TTC549 (cell line): ENCODE results near the gene BHLHE40.
"Not testable (repeated sequence)": the region's sequence is repeated elsewhere in the genome, so short reads cannot be mapped to it uniquely, and the experiment has no call there.

Experiments used
- FAIRE-seq: peaks from 2 replicates; lab custom pipeline; 2012; peaks lifted over from hg19 to GRCh38; lab: Jason Lieb, UNC

BHLHE40 gene

GRCh38 chr3:4961865-4962264, 17.4 kb upstream of the BHLHE40 start:
- not testable (repeated sequence) for FAIRE-seq

DNA sequence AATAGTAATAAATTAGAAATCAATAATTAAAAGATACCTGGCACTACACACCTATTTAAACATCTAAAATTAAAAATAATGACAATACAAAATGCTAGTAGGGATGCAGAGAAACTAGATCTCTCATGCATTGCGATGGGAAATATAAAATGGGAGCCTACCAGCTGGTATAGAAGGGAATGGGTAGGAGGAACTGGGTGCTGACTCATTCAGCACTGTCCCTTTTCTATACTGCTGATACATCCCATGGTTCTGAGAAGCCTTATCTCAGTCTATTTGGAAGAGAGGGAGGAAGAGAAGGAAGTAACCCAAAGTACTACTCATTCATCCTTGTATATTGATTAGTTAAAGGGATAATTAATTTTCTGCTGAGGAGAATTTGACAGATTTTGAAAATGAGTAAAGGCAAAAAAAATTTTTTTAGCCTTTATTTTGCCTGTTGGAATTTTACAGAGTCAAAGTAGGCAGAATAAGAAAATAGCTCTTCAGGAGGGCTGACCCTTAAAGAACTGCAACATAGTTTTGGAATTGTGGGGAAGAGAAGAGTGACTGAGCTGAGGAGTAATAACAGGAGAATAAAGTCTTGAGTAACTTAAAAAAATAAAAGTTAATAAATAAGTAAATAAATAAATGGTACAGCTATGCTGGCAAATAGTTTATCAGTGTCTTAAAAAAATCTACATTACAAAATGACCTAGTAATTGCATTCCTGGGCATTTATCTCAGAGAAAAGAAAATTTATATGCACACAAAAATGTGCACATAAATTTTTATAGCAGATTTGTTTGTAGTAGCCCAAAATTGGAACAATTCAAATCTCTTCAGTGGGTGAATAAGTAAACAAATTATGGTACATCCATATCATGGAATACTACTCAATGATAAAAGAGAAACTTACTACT, 15.3 kb upstream of the BHLHE40 start:
- no peak for FAIRE-seq

- not testable (repeated sequence) for FAIRE-seq
Measured at GRCh38 chr3:4966006-4966405, 13.2 kb upstream of the BHLHE40 start.

DNA sequence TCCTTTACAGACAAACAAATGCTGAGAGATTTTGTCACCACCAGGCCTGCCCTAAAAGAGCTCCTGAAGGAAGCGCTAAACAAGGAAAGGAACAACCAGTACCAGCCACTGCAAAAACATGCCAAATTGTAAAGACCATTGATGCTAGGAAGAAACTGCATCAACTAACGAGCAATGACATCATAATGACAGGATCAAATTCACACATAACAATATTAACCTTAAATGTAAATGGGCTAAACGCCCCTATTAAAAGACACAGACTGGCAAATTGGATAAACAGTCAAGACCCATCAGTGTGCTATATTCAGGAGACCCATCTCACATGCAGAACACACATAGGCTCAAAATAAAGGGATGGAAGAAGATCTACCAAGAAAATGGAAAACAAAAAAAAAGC, 11.6 kb upstream of the BHLHE40 start:
- FAIRE-seq, result not testable (repeated sequence)

GRCh38 chr3:4971437-4971836, 7.8 kb upstream of the BHLHE40 start:
- not testable (repeated sequence) for FAIRE-seq

GRCh38 chr3:4971838-4972237, 7.4 kb upstream of the BHLHE40 start:
- no peak for FAIRE-seq

DNA sequence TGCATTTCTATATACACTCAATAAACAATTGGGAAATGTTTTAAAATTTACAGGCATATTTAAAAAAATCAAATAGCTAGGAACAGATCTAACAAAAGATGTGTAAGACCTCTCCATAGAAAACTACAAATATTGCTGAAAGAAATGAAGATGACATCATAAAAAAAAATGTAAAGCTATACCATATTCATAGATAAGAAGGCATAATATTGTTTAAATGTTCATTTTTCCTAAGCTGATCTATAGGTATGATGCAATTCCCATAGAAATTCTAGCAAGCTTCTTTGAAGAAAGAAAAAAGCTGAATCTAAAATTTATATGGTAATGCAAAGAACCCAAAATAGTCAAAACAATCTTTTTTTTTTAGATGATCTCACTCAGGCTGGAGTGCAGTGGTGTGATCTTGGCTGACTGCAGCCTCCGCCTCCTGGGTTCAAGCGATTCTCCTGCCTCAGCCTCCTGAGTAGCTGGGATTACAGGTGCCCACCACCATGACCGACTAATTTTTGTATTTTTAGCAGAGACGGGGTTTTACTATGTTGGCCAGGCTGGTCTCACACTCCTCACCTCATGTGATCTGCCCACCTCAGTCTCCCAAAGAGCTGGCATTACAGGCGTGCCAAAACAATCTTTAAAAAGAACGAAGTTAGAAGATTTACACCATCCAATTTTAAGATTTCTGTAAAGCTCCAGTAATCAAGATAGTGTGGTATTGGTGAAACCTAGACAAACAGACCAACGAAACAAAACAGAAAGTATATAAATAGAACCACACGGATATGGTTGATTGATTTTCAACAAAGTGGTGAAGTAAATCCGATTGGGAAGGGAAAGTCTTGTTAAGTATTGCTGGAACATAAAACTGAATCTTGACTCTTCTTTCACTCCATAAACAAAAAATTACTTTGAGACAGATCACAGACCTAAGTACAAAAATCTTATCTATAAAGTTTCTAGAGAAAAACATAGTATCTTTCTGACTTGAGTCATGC, 6.3 kb upstream of the BHLHE40 start:
- FAIRE-seq, result no peak

- no peak for FAIRE-seq
Measured at GRCh38 chr3:4974154-4974553, 5.1 kb upstream of the BHLHE40 start.

GRCh38 chr3:4976109-4976508, 3.1 kb upstream of the BHLHE40 start:
- no peak for FAIRE-seq

DNA sequence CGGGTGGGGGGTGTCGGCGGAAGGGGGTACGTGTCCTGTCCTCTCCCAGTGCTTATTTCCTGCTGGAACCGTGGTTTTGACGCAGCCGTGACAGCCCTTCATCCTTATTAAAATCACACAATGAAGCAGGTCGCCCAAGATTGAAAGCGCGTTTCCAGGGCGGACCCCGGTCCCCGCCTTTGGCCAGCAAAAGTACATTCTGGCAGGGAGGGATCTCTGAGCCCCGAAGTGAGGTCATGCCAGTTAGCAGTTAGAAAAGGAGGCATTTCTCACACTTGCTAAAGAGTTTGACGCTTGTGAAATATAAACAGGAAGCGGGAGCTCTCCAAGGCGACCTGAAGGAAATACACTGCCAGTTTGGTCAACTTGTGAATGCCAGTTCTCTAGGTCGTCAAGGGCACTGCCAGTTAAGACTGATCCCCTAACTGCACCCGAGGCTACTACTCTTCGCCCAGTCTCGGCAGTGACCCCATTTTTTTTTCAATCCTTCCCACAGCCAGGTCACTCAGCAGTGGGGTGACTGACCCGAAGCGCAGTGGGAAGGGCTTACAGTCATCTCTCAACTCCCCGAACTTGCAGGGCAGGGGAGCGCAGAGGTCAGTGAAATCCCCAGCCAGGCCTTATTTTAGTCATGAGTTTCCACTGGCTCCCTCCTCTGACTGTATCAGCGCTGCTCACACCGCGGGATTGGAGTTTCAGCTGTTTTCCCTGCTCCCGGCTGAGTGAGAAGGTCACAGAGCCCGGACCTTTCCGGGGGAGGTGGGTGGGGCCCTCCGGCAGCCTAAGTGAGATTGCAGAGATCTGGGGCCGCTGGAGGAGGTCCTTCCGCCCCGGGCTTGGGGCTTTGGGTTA, 2.0 kb upstream of the BHLHE40 start:
- no peak for FAIRE-seq

- no peak for FAIRE-seq
Measured at GRCh38 chr3:4977853-4978203, 1.4 kb upstream of the BHLHE40 start.

DNA sequence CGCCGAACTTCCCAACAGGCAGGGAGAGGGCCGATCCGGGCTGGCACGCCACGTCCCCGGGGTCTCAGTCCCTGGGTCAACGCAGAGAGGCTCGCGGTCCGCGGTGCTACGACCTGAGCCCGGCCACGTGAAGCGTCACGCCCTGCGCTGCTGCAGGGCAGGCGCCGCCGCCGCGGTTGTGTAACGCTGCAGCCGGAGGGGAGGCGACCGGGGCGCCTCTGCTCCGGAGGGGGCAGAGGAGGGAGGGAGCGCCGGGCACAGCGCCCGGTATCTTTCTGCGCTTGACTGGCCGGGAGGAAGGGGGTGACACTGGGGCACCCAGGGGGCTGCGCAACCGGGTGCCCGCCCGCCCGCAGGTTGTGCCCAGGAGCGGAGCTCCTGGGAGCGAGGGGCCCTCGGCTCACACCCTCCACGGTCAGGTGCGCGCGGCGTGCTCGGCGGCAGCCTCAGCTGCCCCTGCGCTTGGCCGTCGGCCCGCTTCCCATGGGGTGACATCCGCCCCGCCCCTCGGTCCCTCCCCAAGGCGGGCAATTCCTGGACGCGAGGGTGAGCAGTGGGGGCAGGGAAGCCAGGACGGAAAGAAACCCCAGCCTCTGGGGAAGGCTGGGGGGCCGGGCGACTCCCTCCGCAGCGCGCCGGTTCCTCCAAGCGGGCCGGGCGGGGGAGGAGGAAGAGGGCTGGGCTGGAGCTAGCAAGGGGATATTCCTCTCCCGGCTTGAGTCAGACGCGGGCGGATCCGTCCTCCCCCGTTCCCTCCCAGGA, 852 bp upstream of the BHLHE40 start:
- no peak for FAIRE-seq

DNA sequence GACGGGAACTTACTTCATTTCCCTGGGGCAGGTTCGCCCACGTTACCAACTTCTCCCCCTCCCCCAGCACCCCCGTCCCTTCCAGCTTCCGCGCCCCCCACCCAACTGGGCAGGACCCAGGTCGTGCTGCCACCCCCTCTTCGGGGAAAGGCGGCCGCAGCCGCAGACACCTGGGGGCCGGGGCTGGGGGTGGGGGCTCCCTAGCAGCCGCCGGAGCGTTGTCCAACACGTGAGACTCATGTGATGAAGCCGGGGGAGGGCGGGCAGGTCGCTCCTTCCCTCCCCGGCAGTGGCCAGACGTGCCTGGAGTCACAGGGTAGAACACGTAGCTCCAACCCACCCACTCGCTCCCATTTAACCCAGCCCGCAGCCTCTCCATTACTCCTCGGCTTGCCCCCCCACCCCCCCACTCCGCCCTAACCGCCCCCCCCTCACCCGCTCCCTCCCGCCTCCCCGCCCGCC, 240 bp upstream of the BHLHE40 start:
- FAIRE-seq, result no peak

GRCh38 chr3:4980229-4981203, 1.3 kb downstream of the BHLHE40 start:
- FAIRE-seq, result no peak

GRCh38 chr3:4981294-4981664, 2.0 kb downstream of the BHLHE40 start:
- FAIRE-seq, result no peak

DNA sequence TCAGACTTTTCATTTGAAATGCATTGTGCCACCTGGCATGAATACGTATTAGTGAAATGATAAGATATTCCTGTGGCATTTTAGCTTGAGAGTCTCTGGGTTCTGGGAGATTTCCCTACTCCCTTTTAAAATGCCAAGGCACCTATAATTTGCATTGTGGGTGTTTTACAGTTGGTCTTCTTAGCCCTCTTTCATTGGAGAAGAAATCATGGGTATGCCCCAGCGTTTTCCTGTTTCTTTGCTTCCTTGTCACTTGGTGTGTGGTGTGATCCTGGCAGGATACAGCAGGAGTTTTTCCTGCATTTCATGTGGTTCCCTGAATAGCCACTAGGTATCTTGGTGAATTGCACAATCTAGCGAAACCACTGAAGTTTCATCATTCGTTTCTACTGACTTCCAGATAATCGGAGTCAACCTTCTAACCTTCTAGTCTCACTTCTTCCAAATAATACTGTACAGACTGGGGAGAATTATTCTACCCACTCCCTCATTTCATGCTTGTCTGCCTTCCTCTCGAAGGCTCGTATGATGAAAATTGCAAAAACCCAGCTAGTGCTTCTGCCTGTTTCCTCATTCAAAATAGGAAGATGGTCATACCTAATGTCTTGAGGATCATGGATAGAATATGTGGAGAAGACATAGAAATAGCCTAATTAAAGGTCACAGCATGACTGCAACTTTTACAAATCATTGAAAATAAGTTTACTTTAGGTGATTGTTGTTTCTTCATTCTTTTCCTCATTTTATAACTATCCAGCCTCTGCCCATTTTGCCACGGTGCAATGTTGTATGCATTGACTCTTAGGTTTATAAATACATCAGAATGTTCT, 2.6 kb downstream of the BHLHE40 start:
- FAIRE-seq, result no peak

GRCh38 chr3:4982773-4983738, 3.8 kb downstream of the BHLHE40 start:
- no peak for FAIRE-seq
